Measurements from ENCODE around the gene BET1L.

GRCh38 chr11:244376-244775 is 37.2 kb upstream of the BET1L start:
- no peak for TF ChIP-seq CTCF (IDR thresholded peaks at IDR 0.05; ENCODE audit: low read depth, low read length)
- no peak for TF ChIP-seq EZH2phosphoT487 (IDR thresholded peaks at IDR 0.05; ENCODE audit: low read depth)

Data from OCI-LY3 (cell line).